Cardiac fibroblast (primary cell): ENCODE results near the gene PDE4D.
A peak's percentile ranks its signal among the peaks of the same experiment; 100 is the strongest.

ENCODE experiments used
- DNase-seq, 2 donors: peaks; one replicate each; pipeline versions ENCODE4 v3.0.0 to v3.0.0-alpha.2; 2010; ENCODE audit warnings: low read depth in 2 of 2
- H3K4me3 ChIP-seq, 2 donors: replicated peaks in 1 of 2; 1 replicate in 1 of 2; 2 replicates in 1 of 2; pipeline ENCODE4 v1.5.1; 2011; ENCODE audit warnings: low read depth in 2 of 2, low read length in 2 of 2, mild to moderate bottlenecking in 2 of 2, moderate library complexity in 1 of 2
- CTCF ChIP-seq: IDR thresholded peaks from one replicate; pipeline ENCODE4 v1.5.1; 2011; ENCODE audit warnings: low read depth, mild to moderate bottlenecking, low read length, inconsistent platforms

Gene PDE4D

GRCh38 chr5:59777028-59777427, 116.5 kb downstream of the PDE4D start:
- no peak for TF ChIP-seq CTCF
- no peak overlapping the region for H3K4me3 ChIP-seq
- DNase-seq = no peak

- TF ChIP-seq CTCF = no peak
- no peak overlapping the region for H3K4me3 ChIP-seq
- DNase-seq = peak in 1 of 2 donors; percentile 33
These were observed 120.2 kb downstream of the PDE4D start for GRCh38 chr5:59773294-59773693.

- no peak for TF ChIP-seq CTCF
- no peak for DNase-seq
- H3K4me3 ChIP-seq = no peak overlapping the region
These were observed 120.8 kb downstream of the PDE4D start for GRCh38 chr5:59772757-59773156.

- DNase-seq = no peak
- no peak overlapping the region for H3K4me3 ChIP-seq
- no peak for TF ChIP-seq CTCF
These were observed 121.3 kb downstream of the PDE4D start for GRCh38 chr5:59772206-59772605.

- DNase-seq = no peak
- no peak overlapping the region for H3K4me3 ChIP-seq
- no peak for TF ChIP-seq CTCF
These were observed 122.6 kb downstream of the PDE4D start for GRCh38 chr5:59770953-59771352.

- peak in 1 of 2 donors; percentile 55 for DNase-seq
- H3K4me3 ChIP-seq = no peak overlapping the region
- TF ChIP-seq CTCF = no peak
These were observed 123.7 kb downstream of the PDE4D start for GRCh38 chr5:59769832-59770231.

GRCh38 chr5:59769041-59769360, 124.5 kb downstream of the PDE4D start:
- no peak for TF ChIP-seq CTCF
- H3K4me3 ChIP-seq = peak overlapping the region; percentile 58 to 67
- peak in 1 of 2 donors; percentile 71 for DNase-seq
